PC-3 (cell line): ENCODE data around the gene PTS.

Source experiments
- CTCF ChIP-seq: fragments of 300-600 bp; sonication (generic); conservative IDR thresholded peaks from 2 replicates; pipeline ENCODE4 v1.5.1; 2017; ENCODE audit warnings: antibody characterized with exemption, low read depth, mild to moderate bottlenecking, low read length
- EZH2phosphoT487 ChIP-seq: fragments of 300-600 bp; sonication (generic); IDR thresholded peaks from 2 replicates; pipeline ENCODE4 v1.6.1; 2018; ENCODE audit warnings: mild to moderate bottlenecking, antibody characterized with exemption, low read length, borderline replicate concordance

- no peak for TF ChIP-seq CTCF
- no peak for TF ChIP-seq EZH2phosphoT487
These were observed 47.3 kb upstream of the PTS start for GRCh38 chr11:112178936-112179335.
